NCI-H2029 treated with DMSO at 0.1 percent for 48 hours (cell line): ENCODE results near the gene NFKBIE.
"Not testable (repeated sequence)": the region's sequence is repeated elsewhere in the genome, so short reads cannot be mapped to it uniquely, and the experiment has no call there.

ENCODE experiments used
- DNase-seq: peaks from one replicate; lab custom pipeline; 2025; lab: John Stamatoyannopoulos, UW

NFKBIE gene

GRCh38 chr6:44245912-44246662, 19.3 kb downstream of the NFKBIE start:
- DNase-seq = peak; percentile 58

DNA sequence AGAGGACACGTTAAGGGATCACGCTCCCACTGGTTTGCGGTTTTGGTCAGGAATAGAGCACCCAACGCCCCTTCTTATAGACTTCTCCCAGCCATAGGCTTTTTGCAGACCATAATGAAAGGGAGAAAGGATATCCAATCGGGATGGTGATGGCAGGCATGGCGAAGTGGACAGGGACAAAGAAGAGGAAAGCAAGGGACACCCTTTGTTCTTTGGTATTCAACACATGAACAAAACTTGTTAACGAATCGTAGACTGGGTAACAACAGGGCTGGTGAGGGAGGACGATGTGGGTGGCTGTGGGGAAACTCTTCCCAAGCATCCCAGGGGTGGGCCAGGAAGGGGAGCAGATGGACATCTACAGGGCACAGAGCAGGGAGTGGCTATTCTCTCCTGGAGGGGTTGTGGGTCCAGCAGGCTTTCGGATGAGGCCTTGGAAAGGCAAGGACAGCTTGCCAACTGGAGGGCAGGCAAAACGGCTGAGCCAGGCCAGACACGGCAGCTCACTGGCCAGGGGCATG, 19.9 kb downstream of the NFKBIE start:
- no peak for DNase-seq

- no peak for DNase-seq
These were observed 22.0 kb downstream of the NFKBIE start for GRCh38 chr6:44243345-44243744.

DNA sequence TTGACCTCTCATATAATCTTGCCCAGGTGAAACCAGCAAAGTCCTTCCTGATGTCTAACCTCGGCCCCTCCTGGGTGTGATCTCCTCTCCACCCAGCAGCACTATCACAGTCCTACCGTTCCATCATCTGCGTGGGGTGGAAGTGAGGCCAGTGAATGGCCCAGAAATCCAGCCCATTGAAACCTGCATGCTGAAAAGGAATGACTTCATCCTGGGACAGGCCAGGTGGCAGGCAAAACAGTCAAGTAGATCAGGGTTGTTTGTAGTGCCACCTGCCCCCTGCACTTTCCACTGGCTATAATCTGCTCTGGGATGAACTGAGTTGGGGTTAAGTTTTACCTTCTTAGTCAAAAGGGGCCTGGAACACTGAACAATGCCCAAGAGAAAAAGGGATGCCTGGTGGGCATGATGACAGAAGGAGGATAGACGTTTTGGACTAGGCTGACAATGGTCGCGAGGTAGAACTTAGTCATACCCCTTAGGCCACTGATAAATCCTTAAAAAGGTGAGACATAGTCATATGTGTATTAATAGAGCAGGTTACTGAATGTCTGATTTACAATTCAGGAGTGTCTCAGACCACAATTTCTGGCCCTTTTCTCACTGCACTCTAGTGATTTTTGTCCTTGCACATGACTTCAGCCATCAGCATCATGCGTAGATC, 26.5 kb downstream of the NFKBIE start:
- DNase-seq = no peak

GRCh38 chr6:44237813-44238433, 27.4 kb downstream of the NFKBIE start:
- no peak for DNase-seq

DNA sequence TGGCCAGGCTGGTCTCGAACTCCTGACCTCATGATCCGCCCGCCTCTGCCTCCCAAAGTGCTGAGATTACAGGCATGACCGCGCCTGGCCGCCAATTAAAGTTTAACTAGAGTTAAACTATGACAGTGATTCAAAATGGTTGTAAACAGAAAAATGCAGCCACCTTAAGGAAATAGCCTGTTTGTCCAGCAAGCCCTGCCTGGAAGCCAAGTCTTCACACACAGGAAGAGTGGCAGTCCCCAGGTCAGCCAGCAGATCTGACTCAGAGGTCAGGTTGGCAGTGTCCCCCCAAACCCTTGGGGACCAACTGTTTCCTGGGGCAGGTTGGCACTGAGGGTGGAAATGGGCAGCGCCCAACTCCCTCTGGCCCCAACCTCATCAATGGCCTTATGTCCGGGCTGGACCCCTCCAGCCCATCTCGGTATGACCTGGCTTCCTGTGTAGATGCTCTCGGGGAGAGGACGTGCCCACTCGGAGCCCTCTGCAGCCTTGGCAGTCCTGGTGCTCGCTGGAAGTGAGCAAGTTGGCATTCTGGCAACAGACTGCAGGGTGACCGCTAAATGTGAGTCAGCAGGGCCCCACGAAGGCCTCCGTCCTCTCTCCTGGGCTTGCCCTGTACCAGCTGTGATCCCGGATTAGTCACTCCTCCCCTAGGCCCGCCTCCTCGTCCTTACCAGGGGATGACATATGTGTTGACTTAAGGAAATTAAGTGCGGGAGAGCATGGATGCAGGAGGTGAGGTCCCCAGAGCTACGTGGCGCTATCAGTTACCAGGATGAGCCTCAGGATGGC, 28.1 kb downstream of the NFKBIE start:
- peak; percentile 82 for DNase-seq

- no peak for DNase-seq
These were observed 29.3 kb downstream of the NFKBIE start for GRCh38 chr6:44235891-44236516.

GRCh38 chr6:44235269-44235668, 30.1 kb downstream of the NFKBIE start:
- DNase-seq = no peak

- peak; percentile 32 for DNase-seq
These were observed 31.0 kb downstream of the NFKBIE start for GRCh38 chr6:44234101-44235025.

- no peak for DNase-seq
These were observed 31.7 kb downstream of the NFKBIE start for GRCh38 chr6:44233567-44234100.

DNA sequence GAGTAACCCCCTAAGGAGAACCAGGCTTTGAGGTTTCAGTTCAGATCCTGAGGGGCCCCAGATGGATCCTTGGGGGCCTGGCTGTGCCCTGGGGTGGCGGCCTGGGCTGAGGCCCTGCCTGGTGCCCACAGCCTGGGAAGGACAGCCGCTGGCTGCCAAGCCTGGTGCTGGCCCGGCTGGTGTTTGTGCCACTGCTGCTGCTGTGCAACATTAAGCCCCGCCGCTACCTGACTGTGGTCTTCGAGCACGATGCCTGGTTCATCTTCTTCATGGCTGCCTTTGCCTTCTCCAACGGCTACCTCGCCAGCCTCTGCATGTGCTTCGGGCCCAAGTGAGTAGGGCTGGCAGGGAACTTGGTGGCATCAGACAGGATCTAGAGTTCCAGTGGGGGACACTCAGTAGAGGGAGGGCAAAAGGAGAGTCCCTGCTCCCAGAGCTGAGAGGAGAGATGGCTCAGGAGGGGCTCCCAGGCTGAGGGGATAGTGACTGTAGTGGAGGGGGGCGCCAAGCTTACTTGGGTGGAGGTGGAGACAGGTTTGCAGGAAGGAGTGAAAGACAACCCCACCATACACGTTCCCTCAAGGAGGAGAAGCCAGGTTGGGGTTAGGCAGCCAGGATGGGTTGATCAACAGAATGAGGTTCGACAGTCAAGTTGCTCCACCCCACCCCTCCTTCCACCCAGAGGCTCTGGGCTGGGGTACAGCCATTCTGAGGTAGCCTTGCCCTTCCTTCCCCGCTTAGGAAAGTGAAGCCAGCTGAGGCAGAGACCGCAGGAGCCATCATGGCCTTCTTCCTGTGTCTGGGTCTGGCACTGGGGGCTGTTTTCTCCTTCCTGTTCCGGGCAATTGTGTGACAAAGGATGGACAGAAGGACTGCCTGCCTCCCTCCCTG, 32.4 kb downstream of the NFKBIE start:
- DNase-seq = no peak

- not testable (repeated sequence) for DNase-seq
These were observed 33.9 kb downstream of the NFKBIE start for GRCh38 chr6:44231426-44231825.

DNA sequence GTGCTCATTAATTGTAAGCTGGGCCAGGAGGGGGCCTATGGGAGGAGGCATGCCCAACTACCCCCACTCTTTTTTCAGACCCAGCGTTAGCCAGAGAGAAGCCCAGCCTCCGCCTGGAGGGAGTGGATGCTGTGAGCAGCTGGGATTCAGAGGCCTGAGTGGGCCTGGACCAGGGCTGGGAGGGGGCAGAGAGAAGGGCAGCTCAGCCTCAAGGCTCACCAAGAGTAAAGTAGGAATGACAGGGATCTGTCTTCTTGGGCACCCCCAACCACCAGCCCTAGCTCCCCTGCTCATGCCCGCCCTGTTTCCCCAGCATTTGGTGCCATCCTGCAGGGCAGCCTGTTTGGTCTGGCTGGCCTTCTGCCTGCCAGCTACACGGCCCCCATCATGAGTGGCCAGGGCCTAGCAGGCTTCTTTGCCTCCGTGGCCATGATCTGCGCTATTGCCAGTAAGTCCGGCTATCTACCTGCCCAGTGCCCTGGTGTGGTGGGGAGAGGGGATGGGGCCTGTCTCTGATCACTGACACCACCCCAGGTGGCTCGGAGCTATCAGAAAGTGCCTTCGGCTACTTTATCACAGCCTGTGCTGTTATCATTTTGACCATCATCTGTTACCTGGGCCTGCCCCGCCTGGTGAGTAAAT, 35.2 kb downstream of the NFKBIE start:
- DNase-seq = no peak

DNA sequence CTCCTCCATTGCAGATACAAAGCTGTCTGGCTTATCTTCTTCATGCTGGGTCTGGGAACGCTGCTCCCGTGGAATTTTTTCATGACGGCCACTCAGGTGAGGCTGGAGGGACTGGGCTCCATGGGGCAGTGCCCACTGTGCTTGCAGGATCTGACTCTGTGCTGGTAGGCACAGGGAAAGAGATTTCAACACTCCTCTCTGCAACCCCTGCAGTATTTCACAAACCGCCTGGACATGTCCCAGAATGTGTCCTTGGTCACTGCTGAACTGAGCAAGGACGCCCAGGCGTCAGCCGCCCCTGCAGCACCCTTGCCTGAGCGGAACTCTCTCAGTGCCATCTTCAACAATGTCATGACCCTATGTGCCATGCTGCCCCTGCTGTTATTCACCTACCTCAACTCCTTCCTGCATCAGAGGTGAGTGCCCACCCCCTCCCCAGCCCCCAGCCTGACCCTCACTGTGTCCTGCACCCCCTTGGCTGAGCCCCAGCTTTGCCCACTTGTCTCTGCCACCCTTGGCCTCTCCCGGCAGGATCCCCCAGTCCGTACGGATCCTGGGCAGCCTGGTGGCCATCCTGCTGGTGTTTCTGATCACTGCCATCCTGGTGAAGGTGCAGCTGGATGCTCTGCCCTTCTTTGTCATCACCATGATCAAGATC, 35.8 kb downstream of the NFKBIE start:
- DNase-seq = no peak

GRCh38 chr6:44228836-44229235, 36.5 kb downstream of the NFKBIE start:
- no peak for DNase-seq

DNA sequence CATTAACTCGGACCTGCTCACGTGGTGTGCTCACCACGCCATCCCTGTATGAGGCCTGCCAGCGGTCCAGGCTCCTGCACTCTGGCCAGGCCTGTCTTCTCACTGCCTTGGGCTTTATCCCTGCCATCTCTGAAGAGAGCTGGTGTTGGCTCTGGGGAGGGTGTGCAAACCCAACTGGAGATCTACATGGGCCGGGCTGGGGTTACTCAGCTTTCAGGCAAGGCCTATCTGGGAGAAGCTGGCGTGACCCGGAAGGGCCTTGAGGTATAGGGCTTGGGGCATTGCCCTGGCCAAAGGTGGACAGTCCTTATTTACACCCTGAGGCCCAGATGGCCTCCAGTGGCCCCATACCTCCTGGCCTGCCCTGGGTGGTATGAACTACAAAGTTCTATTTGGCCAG, 36.9 kb downstream of the NFKBIE start:
- no peak for DNase-seq

DNA sequence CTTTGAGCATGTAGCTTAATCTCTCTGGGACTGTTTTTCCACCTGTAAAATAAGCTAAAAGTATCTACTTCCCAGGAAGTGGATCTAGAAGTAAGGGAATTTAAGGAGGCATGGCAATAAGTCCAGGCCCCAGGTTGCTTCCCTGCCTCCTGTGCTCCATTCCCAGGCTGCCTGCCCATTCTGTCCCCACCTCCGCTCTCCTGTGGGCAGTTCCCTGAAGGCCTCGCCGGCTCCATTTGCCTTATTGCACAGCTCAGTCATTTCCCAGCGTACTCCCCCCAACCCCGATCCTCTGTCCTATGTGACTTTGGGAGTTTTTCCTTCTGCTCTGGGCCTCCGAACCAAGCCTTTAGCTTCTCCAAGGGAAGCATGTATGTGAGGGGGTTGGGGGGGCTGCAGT, 37.3 kb downstream of the NFKBIE start:
- DNase-seq = no peak

DNA sequence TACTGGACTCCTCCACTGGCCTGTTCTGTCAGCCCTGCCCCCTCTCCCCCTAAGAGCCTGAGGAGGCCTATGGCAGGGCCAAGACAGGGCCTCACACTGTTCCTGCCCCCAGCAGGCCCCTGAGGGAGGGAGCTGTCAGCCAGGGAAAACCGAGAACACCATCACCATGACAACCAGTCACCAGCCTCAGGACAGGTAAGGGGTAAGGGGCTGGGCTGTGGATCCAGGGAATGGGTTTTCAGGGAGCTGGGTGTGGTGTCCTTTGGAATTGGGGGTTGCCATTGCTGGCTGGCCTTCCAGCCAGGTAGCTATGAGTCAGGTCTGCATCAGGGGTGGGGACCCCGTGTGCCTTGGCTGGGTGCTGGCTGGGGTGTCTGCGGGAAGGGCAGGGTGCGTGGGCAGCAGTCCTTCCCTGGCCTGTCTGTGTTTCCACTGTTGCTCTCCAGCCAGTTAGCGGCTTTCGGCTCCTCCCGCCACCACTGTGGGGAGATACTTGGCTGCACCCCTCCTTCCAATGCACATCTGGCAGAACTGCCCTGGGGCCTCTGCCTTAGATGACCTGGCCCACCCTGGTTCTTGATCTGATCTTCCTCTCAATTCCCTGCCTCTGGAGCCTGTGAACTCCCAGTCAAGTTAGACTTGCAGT, 38.1 kb downstream of the NFKBIE start:
- DNase-seq = no peak
